A549 (cell line): ENCODE data around the gene PIGU. TPM values are rescaled to one million over a fixed set of nuclear protein-coding genes. Genes with fewer than 3 reads are reported as not detected.

Source experiments
- ATAC-seq, 2 experiments: fragments of 200-7000 bp in 1 of 2; fragments of >200 bp in 1 of 2; cut with Nextera tagmentation in 1 of 2; cut with Tn5 transposase in 1 of 2; 3 replicates each; pipeline versions ENCODE4 v1.8.0 to v1.9.1; 2018 to 2020; ENCODE audit warnings: mild to moderate bottlenecking in 1 of 2, moderate library complexity in 1 of 2
- CTCF ChIA-PET: fragments of 300-600 bp; sonication (Branson Sonifier 250); formaldehyde crosslinking; extraction: SDS; loops from one replicate; lab custom pipeline; 2021; ENCODE audit warnings: antibody characterized with exemption, inconsistent platforms; lab: Yijun Ruan, JAX
- POLR2A ChIA-PET: fragments of 350-600 bp; formaldehyde crosslinking; extraction: SDS; loops from one replicate; lab custom pipeline; 2021; ENCODE audit warnings: antibody characterized with exemption, inconsistent platforms; lab: Yijun Ruan, JAX
- DNase-seq, 2 experiments: peaks; one replicate each; pipeline versions ENCODE4 v3.0.0 to v3.0.0-alpha.2; 2011 to 2016; ENCODE audit warnings: low read depth in 1 of 2, low spot score in 1 of 2
- FAIRE-seq: peaks from 2 replicates; lab custom pipeline; 2011; peaks lifted over from hg19 to GRCh38; lab: Jason Lieb, UNC
- H3K27ac ChIP-seq, 2 experiments: fragments of >200 bp; sonication (Bioruptor Twin); formaldehyde crosslinking; 3 replicates each; pipeline ENCODE4 v1.5.1; 2016 to 2017
- H3K4me1 ChIP-seq: fragments of >200 bp; sonication (Bioruptor Twin); formaldehyde crosslinking; 3 replicates; pipeline ENCODE4 v1.6.1; 2016
- H3K4me2 ChIP-seq: fragments of >200 bp; sonication (Bioruptor Twin); formaldehyde crosslinking; 3 replicates; pipeline ENCODE4 v1.6.1; 2016
- H3K4me3 ChIP-seq: fragments of >200 bp; sonication (Bioruptor Twin); formaldehyde crosslinking; 3 replicates; pipeline ENCODE4 v1.5.1; 2016
- H3K9me3 ChIP-seq: fragments of >200 bp; sonication (Bioruptor Twin); formaldehyde crosslinking; 3 replicates; pipeline ENCODE4 v1.6.1; 2016
- BCL3 ChIP-seq: fragments of >200 bp; sonication (Bioruptor Twin); formaldehyde crosslinking; IDR thresholded peaks from 3 replicates; pipeline ENCODE4 v1.6.1; 2016
- BHLHE40 ChIP-seq: IDR thresholded peaks from 2 replicates; pipeline ENCODE4 v1.6.1; 2012; ENCODE audit warnings: low read depth, low read length, inconsistent platforms
- CHD4 ChIP-seq: fragments of 200-600 bp; sonication (generic); IDR thresholded peaks from 2 replicates; pipeline ENCODE4 v1.6.1; 2016; ENCODE audit warnings: antibody characterized with exemption, mild to moderate bottlenecking, borderline replicate concordance
- EHF ChIP-seq: fragments of 250-450 bp; sonication (Bioruptor Pico); IDR thresholded peaks from 2 replicates; pipeline ENCODE4 v1.5.0; 2020; ENCODE audit warnings: mild to moderate bottlenecking
- ELK1 ChIP-seq: fragments of 150-350 bp; IDR thresholded peaks from 2 replicates; pipeline ENCODE4 v1.6.1; 2014; ENCODE audit warnings: low read depth, mild to moderate bottlenecking, low read length
- EP300 ChIP-seq, 2 experiments: fragments of >200 bp; sonication (Bioruptor Twin); formaldehyde crosslinking; IDR thresholded peaks; 2 replicates in 1 of 2; 3 replicates in 1 of 2; pipeline ENCODE4 v1.6.1; 2016 to 2017
- FOSL2 ChIP-seq, 2 experiments: fragments of 450-650 bp in 1 of 2; fragments of >200 bp in 1 of 2; sonication (Bioruptor Twin) in 1 of 2; formaldehyde crosslinking; IDR thresholded peaks; 2 replicates each; pipeline versions ENCODE4 v1.5.0 to v1.6.1; 2016 to 2020; ENCODE audit warnings: mild to moderate bottlenecking in 1 of 2, moderate library complexity in 1 of 2
- GATA3 ChIP-seq: IDR thresholded peaks from 2 replicates; pipeline ENCODE4 v1.6.1; 2012; ENCODE audit warnings: borderline replicate concordance
- JUNB ChIP-seq: fragments of >200 bp; sonication (Bioruptor Twin); formaldehyde crosslinking; IDR thresholded peaks from 2 replicates; pipeline ENCODE4 v1.6.1; 2016
- KDM1A ChIP-seq: fragments of 200-600 bp; sonication (generic); IDR thresholded peaks from 2 replicates; pipeline ENCODE4 v1.6.1; 2016; ENCODE audit warnings: low read depth, mild to moderate bottlenecking
- MAZ ChIP-seq: fragments of 150-350 bp; IDR thresholded peaks from 2 replicates; pipeline ENCODE4 v1.6.1; 2014; ENCODE audit warnings: antibody characterized with exemption, low read depth, low read length, borderline replicate concordance
- MYC ChIP-seq: IDR thresholded peaks from 2 replicates; pipeline ENCODE4 v1.6.1; 2012; ENCODE audit warnings: mild to moderate bottlenecking, inconsistent platforms, low read length, improper control_type of control experiment, borderline replicate concordance
- NPAS2 ChIP-seq: fragments of 250-450 bp; sonication (Bioruptor Pico); IDR thresholded peaks from 2 replicates; pipeline ENCODE4 v1.8.0; 2022; ENCODE audit warnings: mild to moderate bottlenecking, moderate library complexity, borderline replicate concordance
- PBX3 ChIP-seq: IDR thresholded peaks from 2 replicates; pipeline ENCODE4 v1.6.1; 2012
- PHF8 ChIP-seq: fragments of 200-600 bp; sonication (generic); IDR thresholded peaks from 2 replicates; pipeline ENCODE4 v1.6.1; 2016; ENCODE audit warnings: low read depth, mild to moderate bottlenecking, antibody characterized with exemption, moderate library complexity, borderline replicate concordance
- RAD21 ChIP-seq, 2 experiments: fragments of >200 bp in 1 of 2; sonication (Bioruptor Twin) in 1 of 2; formaldehyde crosslinking in 1 of 2; IDR thresholded peaks in 1 of 2; conservative IDR thresholded peaks in 1 of 2; 2 replicates in 1 of 2; 3 replicates in 1 of 2; pipeline ENCODE4 v1.6.1; 2012 to 2018; ENCODE audit warnings: inconsistent platforms in 1 of 2
- RARB ChIP-seq: fragments of 250-450 bp; sonication (Bioruptor Pico); IDR thresholded peaks from 2 replicates; pipeline ENCODE4 v1.8.0; 2021; ENCODE audit warnings: mild to moderate bottlenecking, moderate library complexity
- REST ChIP-seq: fragments of 200-600 bp; sonication (generic); IDR thresholded peaks from 2 replicates; pipeline ENCODE4 v1.6.1; 2016; ENCODE audit warnings: antibody characterized with exemption, mild to moderate bottlenecking, moderate library complexity
- RFX5 ChIP-seq: fragments of 450-650 bp; IDR thresholded peaks from 2 replicates; pipeline ENCODE4 v1.7.1; 2014; ENCODE audit warnings: antibody characterized with exemption, mild to moderate bottlenecking, moderate library complexity
- ZC3H11A ChIP-seq: fragments of 450-650 bp; IDR thresholded peaks from 2 replicates; pipeline ENCODE4 v1.6.1; 2014; ENCODE audit warnings: antibody characterized with exemption, mild to moderate bottlenecking
- ZFP36 ChIP-seq: fragments of 450-650 bp; IDR thresholded peaks from 2 replicates; pipeline ENCODE4 v1.6.1; 2014; ENCODE audit warnings: borderline replicate concordance; ENCODE audit not compliant: partially characterized antibody
- WGBS: methylation state at CpG from one replicate; pipeline ENCODE4 v1.1.6; 2017; ENCODE audit errors: missing lambda C conversion rate; 5-methylcytosine and 5-hydroxymethylcytosine counted together
- polyA plus RNA-seq, 4 experiments: library from polyadenylated mRNA; depleted of rRNA in 3 of 4; stranded (reverse); fragments of >200 nt; fragmentation: RNase III in 1 of 4; extraction: RNeasy Plus Mini Kit Qiagen cat#74134 plus additional on column Dnase treatment in 1 of 4; gene quantifications; 2 replicates in 3 of 4; 3 replicates in 1 of 4; pipeline ENCODE4 v1.2.3, GENCODE V29; 2011 to 2017
- TF ChIP-seq, protein P1 (sequence below): IDR thresholded peaks from 2 replicates; pipeline ENCODE4 v1.6.1; 2012; ENCODE audit warnings: low read depth, borderline replicate concordance

The PIGU gene
- polyA plus RNA-seq, 2 of the 4 experiments (the other 2 are of a cell fraction) = 27.8 to 103 TPM

GRCh38 chr20:34638532-34638931 is 38.4 kb downstream of the PIGU start:
- Histone ChIP-seq H3K9me3 (no peaks in the 10 kb centered on the region), H3K4me2 (no peak overlapping the region), H3K27ac (no peak overlapping the region), H3K4me3 (no peak overlapping the region), H3K4me1 (peaks cover 28% of the 10 kb centered on the region)
- ChIA-PET CTCF (interaction anchor here (0.8 to 1.5 kb wide), 3 partner anchors 11 to 76 kb away, joined by 3 to 4 read pairs (median 3); no protein-coding TSS in a partner anchor), POLR2A (no interaction called here)
- DNase-seq (no peak), ATAC-seq (no peak), FAIRE-seq (no peak)
- TF ChIP-seq RFX5 = no peak
- TF ChIP-seq EP300 (IDR thresholded peaks at IDR 0.05) = no peak
- TF ChIP-seq ZFP36 = no peak
- no peak for TF ChIP-seq MAZ
- no peak for TF ChIP-seq ELK1
- no peak for TF ChIP-seq JUNB
- TF ChIP-seq EHF = no peak
- 84% methylated on average over 3 of the region's 3 CpGs for WGBS

DNA sequence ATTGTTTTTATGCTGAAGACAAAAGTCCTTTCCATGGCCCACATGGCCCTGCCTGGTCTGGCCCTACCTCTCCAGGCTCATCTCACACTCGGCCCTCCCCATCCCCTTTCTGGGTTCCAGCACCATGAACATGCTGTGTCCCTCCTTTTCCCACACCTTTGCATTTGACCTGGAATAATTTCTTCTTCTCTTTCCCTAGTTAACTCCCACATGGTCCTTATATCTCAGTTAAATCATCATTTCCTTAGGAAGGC is 38.9 kb downstream of the PIGU start:
- 72% methylated on average over 1 of the region's 1 CpG for WGBS
- ChIA-PET POLR2A (no interaction called here), CTCF (interaction anchor here (1.2 kb wide), 1 partner anchor 76 kb away, joined by 3 read pairs; no protein-coding TSS in a partner anchor)
- no peak for ATAC-seq
- DNase-seq = no peak
- FAIRE-seq = no peak
- Histone ChIP-seq H3K4me3 (no peak overlapping the region), H3K4me2 (peak overlapping the region; percentile 15; the same call in 2 of the 3 replicates), H3K4me1 (peaks cover 28% of the 10 kb centered on the region), H3K27ac (no peak overlapping the region), H3K9me3 (no peaks in the 10 kb centered on the region)
- TF ChIP-seq NPAS2 (CRISPR knock-in tag) = no peak
- no peak for TF ChIP-seq PHF8
- no peak for TF ChIP-seq MYC
- no peak for TF ChIP-seq FOSL2 (IDR thresholded peaks at IDR 0.05)
- no peak for TF ChIP-seq FOSL2 (CRISPR knock-in tag; IDR thresholded peaks at IDR 0.05)
- no peak for TF ChIP-seq KDM1A
- TF ChIP-seq, protein P1, sequence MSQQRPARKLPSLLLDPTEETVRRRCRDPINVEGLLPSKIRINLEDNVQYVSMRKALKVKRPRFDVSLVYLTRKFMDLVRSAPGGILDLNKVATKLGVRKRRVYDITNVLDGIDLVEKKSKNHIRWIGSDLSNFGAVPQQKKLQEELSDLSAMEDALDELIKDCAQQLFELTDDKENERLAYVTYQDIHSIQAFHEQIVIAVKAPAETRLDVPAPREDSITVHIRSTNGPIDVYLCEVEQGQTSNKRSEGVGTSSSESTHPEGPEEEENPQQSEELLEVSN = no peak
- TF ChIP-seq CHD4 = no peak
- TF ChIP-seq ZC3H11A = no peak
- TF ChIP-seq RAD21 (conservative IDR thresholded peaks at IDR 0.05 in 1 of 2, IDR thresholded peaks at IDR 0.05 in 1 of 2) = no peak
- no peak for TF ChIP-seq RARB (CRISPR knock-in tag)
- TF ChIP-seq GATA3 = no peak
- TF ChIP-seq BHLHE40 = no peak
- TF ChIP-seq REST = no peak
- no peak for TF ChIP-seq PBX3
- TF ChIP-seq BCL3 = no peak
- TF ChIP-seq JUNB = no peak
